Uterus (tissue), 4 donors: ENCODE measurements around the gene DNASE2. TPM values are rescaled to one million over a fixed set of nuclear protein-coding genes. Genes with fewer than 3 reads are reported as not detected.

Experiments used
- DNase-seq, 2 donors: peaks; one replicate each; pipeline ENCODE4 v3.0.0-alpha.2; 2019 to 2020
- H3K27ac ChIP-seq, 2 donors: fragments of 200-600 bp; sonication (generic); 1 replicate in 1 of 2; 2 replicates in 1 of 2; pipeline ENCODE4 v1.5.1; 2016 to 2018
- H3K27me3 ChIP-seq, 2 donors: fragments of 200-600 bp; sonication (generic); one replicate each; pipeline ENCODE4 v1.5.1; 2018 to 2019; ENCODE audit warnings: control low read depth in 1 of 2
- H3K36me3 ChIP-seq, 2 donors: fragments of 200-600 bp; sonication (generic); one replicate each; pipeline ENCODE4 v1.5.1; 2019; ENCODE audit warnings: control low read depth in 1 of 2
- H3K4me1 ChIP-seq, 2 donors: fragments of 200-600 bp; sonication (generic); one replicate each; pipeline ENCODE4 v1.5.1; 2018 to 2019; ENCODE audit warnings: control low read depth in 1 of 2
- H3K4me3 ChIP-seq, 2 donors: fragments of 200-600 bp; sonication (generic); 1 replicate in 1 of 2; 2 replicates in 1 of 2; pipeline ENCODE4 v1.5.1; 2018 to 2019; ENCODE audit warnings: mild to moderate bottlenecking in 1 of 2
- H3K9me3 ChIP-seq, 2 donors: fragments of 200-600 bp; sonication (generic); one replicate each; pipeline ENCODE4 v1.5.1; 2019; ENCODE audit warnings: control low read depth in 1 of 2
- CTCF ChIP-seq, 4 experiments: fragments of 200-600 bp in 2 of 4; fragments of 450-650 bp in 2 of 4; sonication (generic) in 2 of 4; IDR thresholded peaks; one replicate each; pipeline ENCODE4 v1.5.1; 2016 to 2019; ENCODE audit warnings: antibody characterized with exemption in 4 of 4, mild to moderate bottlenecking in 2 of 4, moderate library complexity in 1 of 4
- POLR2A ChIP-seq, 2 donors: fragments of 450-650 bp; IDR thresholded peaks; one replicate each; pipeline ENCODE4 v1.6.1; 2016; ENCODE audit warnings: antibody characterized with exemption in 2 of 2, mild to moderate bottlenecking in 1 of 2, moderate library complexity in 1 of 2
- intact Hi-C: fragments of 100-400 bp; cut with DNase I; formaldehyde crosslinking; loops from one replicate; pipeline ENCODE4 v1.15.1; 2023; ENCODE audit warnings: low total_unique reads
- total RNA-seq, 4 donors: library from RNA; depleted of rRNA in 3 of 4; stranded (reverse); fragments of >200 nt in 3 of 4; gene quantifications; one replicate each; pipeline versions ENCODE4 v1.1.0 to v1.2.4, GENCODE V29; 2014 to 2023
- donor health status: DM: yes; HTN: yes; CAD: no.

Gene DNASE2
- total RNA-seq, 4 donors from 2014 or later = 19.0 to 65.8 (median 31.0) TPM

GRCh38 chr19:12882589-12882988 lies 1.3 kb upstream of the DNASE2 start:
- no peak overlapping the region for H3K4me3 ChIP-seq
- H3K9me3 ChIP-seq = peaks cover 0 to 10% of the 10 kb centered on the region in 2 donors
- H3K27ac ChIP-seq = no peak overlapping the region
- no peak for DNase-seq
- intact Hi-C loops = no loop called here
- H3K27me3 ChIP-seq = peaks cover 15 to 17% of the 10 kb centered on the region in 2 donors
- no peaks in the 10 kb centered on the region for H3K36me3 ChIP-seq
- TF ChIP-seq CTCF (IDR thresholded peaks at IDR 0.05) (no peak), POLR2A (IDR thresholded peaks at IDR 0.05) (no peak)
- peaks cover 0 to 9% of the 10 kb centered on the region in 2 donors for H3K4me1 ChIP-seq

GRCh38 chr19:12880551-12881171 lies 588 bp downstream of the DNASE2 start:
- Histone ChIP-seq H3K4me3 (peak overlapping the region; percentile 61 to 69), H3K27me3 (peaks cover 11 to 12% of the 10 kb centered on the region in 2 donors), H3K27ac (peak overlapping the region; percentile 81 to 83), H3K4me1 (peaks cover 0 to 6% of the 10 kb centered on the region in 2 donors), H3K36me3 (no peaks in the 10 kb centered on the region), H3K9me3 (peaks cover 0 to 10% of the 10 kb centered on the region in 2 donors)
- DNase-seq = peak in 1 of 2 donors; percentile 30
- TF ChIP-seq CTCF (IDR thresholded peaks at IDR 0.05) = no peak
- TF ChIP-seq POLR2A (IDR thresholded peaks at IDR 0.05) = no peak
- intact Hi-C loops = no loop called here

GRCh38 chr19:12875086-12875485 lies 6.2 kb downstream of the DNASE2 start:
- intact Hi-C loops = no loop called here
- no peak for DNase-seq
- Histone ChIP-seq H3K4me1 (no peaks in the 10 kb centered on the region), H3K27me3 (no peaks in the 10 kb centered on the region), H3K4me3 (no peak overlapping the region), H3K27ac (no peak overlapping the region), H3K36me3 (no peaks in the 10 kb centered on the region), H3K9me3 (no peaks in the 10 kb centered on the region)
- no peak for TF ChIP-seq POLR2A (IDR thresholded peaks at IDR 0.05)
- no peak for TF ChIP-seq CTCF (IDR thresholded peaks at IDR 0.05)

GRCh38 chr19:12873891-12874745 lies 7.1 kb downstream of the DNASE2 start:
- H3K4me1 ChIP-seq = no peaks in the 10 kb centered on the region
- no peak for DNase-seq
- no peaks in the 10 kb centered on the region for H3K9me3 ChIP-seq
- no peaks in the 10 kb centered on the region for H3K36me3 ChIP-seq
- no peaks in the 10 kb centered on the region for H3K27me3 ChIP-seq
- no peak overlapping the region for H3K27ac ChIP-seq
- TF ChIP-seq CTCF (IDR thresholded peaks at IDR 0.05) (no peak), POLR2A (IDR thresholded peaks at IDR 0.05) (no peak)
- no peak overlapping the region for H3K4me3 ChIP-seq
- intact Hi-C loops = no loop called here
